ENCODE data around the gene LEKR1.

Gene LEKR1

DNA sequence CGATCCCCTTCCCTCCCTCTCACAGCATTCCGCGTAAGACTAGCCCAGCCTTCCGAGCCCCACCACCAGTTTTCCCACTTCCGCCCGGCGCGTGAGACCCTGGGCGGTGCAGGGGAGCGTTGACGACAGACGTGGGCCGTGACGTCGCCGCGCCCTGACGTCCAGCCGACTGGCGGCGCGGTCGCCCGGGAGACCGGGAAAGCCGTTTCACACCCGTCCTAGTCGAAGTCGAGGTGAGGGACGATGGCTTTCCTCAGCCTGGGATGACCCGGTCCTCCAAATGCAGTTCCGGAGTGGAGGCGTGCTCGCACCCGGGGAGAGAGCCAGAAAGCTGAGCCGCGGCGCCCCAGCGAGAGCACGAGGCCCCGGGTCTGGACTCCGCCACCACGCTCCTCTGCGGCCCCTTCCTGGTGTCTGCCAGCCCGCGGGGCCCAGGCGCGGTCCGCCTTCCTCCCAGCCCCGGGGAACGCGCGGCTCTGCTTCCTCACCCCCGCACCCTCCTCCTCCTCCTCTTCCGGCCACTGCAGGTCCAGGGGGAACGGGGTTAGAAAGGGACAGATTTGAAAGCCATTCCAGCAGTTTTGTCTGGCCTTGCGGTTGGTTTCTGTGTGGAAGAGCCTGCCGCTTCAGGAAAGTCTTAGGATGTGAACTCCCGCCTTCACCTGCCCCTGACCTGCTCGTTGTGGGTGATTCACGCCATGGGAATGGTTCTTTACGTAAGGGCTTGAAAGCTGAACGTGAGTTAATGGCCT, at the start of gene LEKR1:
Gene LEKR1 (plus strand): TSS at position 210 of the 752 bp plus-strand sequence. CDS start 2,977 bp downstream, outside the sequence.
- TF ChIP-seq, protein P1, sequence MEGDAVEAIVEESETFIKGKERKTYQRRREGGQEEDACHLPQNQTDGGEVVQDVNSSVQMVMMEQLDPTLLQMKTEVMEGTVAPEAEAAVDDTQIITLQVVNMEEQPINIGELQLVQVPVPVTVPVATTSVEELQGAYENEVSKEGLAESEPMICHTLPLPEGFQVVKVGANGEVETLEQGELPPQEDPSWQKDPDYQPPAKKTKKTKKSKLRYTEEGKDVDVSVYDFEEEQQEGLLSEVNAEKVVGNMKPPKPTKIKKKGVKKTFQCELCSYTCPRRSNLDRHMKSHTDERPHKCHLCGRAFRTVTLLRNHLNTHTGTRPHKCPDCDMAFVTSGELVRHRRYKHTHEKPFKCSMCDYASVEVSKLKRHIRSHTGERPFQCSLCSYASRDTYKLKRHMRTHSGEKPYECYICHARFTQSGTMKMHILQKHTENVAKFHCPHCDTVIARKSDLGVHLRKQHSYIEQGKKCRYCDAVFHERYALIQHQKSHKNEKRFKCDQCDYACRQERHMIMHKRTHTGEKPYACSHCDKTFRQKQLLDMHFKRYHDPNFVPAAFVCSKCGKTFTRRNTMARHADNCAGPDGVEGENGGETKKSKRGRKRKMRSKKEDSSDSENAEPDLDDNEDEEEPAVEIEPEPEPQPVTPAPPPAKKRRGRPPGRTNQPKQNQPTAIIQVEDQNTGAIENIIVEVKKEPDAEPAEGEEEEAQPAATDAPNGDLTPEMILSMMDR (IDR thresholded peaks at IDR 0.05; ENCODE audit: borderline replicate concordance, extremely low read depth, low read length, poor library complexity, severe bottlenecking), result no peak
- no peak for TF ChIP-seq EZH2 (IDR thresholded peaks at IDR 0.05; ENCODE audit: borderline replicate concordance, low read depth, low read length, severe bottlenecking)
- Histone ChIP-seq H3K27ac (ENCODE audit: low read length) (no peak within 1 kb of the TSS), H3K4me2 (ENCODE audit: insufficient read depth, low read length) (no peak within 1 kb of the TSS), H4K20me1 (ENCODE audit: insufficient read depth, low read length) (no peaks in the 10 kb centered on the region), H3K4me3 (ENCODE audit: low read depth in 1 of 2, low read length in 2 of 2) (no peak within 1 kb of the TSS), H3K4me1 (ENCODE audit: insufficient read depth, low read length) (no peaks in the 10 kb centered on the region), H3K79me2 (ENCODE audit: insufficient read depth, low read length) (no peaks in the 10 kb centered on the region), H2AFZ (ENCODE audit: low read depth, low read length) (no peak within 1 kb of the TSS), H3K27me3 (ENCODE audit: insufficient read depth, low read length, poor library complexity) (no peaks in the 10 kb centered on the region), H3K9me3 (ENCODE audit: insufficient read depth, low read length, severe bottlenecking) (no peaks in the 10 kb centered on the region), H3K9ac (ENCODE audit: low read depth, low read length) (no peak within 1 kb of the TSS), H3K36me3 (ENCODE audit: insufficient read depth, low read length) (no peaks in the 10 kb centered on the region)
- ATAC-seq (ENCODE audit: insufficient read depth, low read depth) (no peak), DNase-seq (no peak)

DNA sequence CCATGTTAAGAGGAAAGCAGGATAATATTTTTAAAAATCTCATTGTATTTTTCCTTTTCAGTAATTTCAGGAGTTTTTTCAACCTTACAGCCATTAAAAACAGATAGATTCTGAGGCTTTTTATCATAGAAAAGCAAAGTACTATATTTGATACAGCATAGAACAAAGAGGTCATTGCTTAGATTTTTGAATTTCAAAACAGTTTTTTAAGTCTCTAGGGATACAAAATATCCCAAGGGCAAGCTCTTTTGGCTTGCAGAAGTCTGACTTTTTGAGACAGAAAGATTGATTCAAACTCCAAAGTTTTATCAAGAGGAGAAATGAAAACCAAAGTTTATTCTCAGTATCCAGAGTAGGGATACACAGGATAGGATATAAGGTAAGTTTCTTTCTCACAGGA, 49.3 kb upstream of the LEKR1 start:
- no peaks in the 10 kb centered on the region for H4K20me1 ChIP-seq (ENCODE audit: insufficient read depth, low read length)
- no peak for TF ChIP-seq EZH2 (IDR thresholded peaks at IDR 0.05; ENCODE audit: borderline replicate concordance, low read depth, low read length, severe bottlenecking)
- TF ChIP-seq, protein P1 (IDR thresholded peaks at IDR 0.05; ENCODE audit: borderline replicate concordance, extremely low read depth, low read length, poor library complexity, severe bottlenecking), result no peak
- H3K4me2 ChIP-seq (ENCODE audit: insufficient read depth, low read length), result no peak overlapping the region

DNA sequence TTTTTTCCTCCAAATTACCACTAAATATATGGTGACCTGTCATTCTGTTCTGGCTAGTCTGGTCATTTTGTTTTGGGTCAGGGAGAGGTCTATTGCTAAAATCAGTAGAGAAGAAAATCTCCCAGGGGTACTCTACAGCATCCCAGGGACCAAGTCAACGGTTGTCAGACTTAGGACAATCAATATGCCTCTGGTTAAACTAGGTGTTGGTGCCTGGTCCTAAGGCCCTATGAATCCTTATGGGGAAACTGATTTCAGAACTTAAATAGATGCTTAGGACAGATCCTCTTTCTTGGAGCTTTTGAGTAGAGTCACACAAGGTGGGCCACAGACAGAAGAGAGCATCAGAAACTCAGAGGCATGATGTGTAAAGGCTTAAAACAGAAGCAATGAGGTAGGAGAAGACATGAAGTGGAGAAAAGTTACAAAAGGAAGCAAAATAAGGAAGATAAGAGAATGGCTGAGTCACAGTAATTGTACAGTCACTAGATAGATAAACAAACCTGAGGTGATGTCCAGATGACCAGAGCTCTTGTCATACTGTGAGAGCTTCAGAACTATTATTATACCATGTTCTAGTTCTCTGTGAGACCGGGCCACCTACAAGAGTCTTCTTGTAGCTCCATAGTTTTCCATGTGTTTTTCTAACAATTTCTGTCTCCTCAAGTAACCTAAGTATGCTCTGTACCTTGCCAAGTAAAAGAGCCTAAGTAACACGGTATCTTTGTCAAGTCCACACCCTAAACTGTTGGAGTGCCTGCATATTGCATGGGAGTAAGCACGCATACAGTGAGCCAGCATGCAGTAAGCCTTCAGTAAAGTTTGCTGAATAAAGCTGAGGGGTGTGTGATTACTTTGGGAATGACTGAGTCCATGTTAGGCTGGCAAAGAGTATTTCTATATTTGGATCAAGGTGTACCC, 44.6 kb upstream of the LEKR1 start:
- no peaks in the 10 kb centered on the region for H3K79me2 ChIP-seq (ENCODE audit: insufficient read depth, low read length)
- no peaks in the 10 kb centered on the region for H3K9me3 ChIP-seq (ENCODE audit: insufficient read depth, low read length, severe bottlenecking)
- no peak overlapping the region for H3K4me3 ChIP-seq (ENCODE audit: low read depth in 1 of 2, low read length in 2 of 2)
- H3K27ac ChIP-seq (ENCODE audit: low read length), result no peak overlapping the region
- no peak for ATAC-seq (ENCODE audit: insufficient read depth, low read depth)
- H3K4me2 ChIP-seq (ENCODE audit: insufficient read depth, low read length), result no peak overlapping the region
- H3K36me3 ChIP-seq (ENCODE audit: insufficient read depth, low read length), result no peaks in the 10 kb centered on the region
- no peaks in the 10 kb centered on the region for H3K4me1 ChIP-seq (ENCODE audit: insufficient read depth, low read length)
- DNase-seq, result no peak
- H3K27me3 ChIP-seq (ENCODE audit: insufficient read depth, low read length, poor library complexity), result peaks cover 3% of the 10 kb centered on the region
- no peak overlapping the region for H2AFZ ChIP-seq (ENCODE audit: low read depth, low read length)
- TF ChIP-seq, protein P1 (IDR thresholded peaks at IDR 0.05; ENCODE audit: borderline replicate concordance, extremely low read depth, low read length, poor library complexity, severe bottlenecking), result no peak
- TF ChIP-seq EZH2 (IDR thresholded peaks at IDR 0.05; ENCODE audit: borderline replicate concordance, low read depth, low read length, severe bottlenecking), result no peak
- H3K9ac ChIP-seq (ENCODE audit: low read depth, low read length), result no peak overlapping the region
- no peaks in the 10 kb centered on the region for H4K20me1 ChIP-seq (ENCODE audit: insufficient read depth, low read length)

More for the DNA sequence above, 49.3 kb upstream of the LEKR1 start:
- peaks cover 3% of the 10 kb centered on the region for H3K27me3 ChIP-seq (ENCODE audit: insufficient read depth, low read length, poor library complexity)
- no peaks in the 10 kb centered on the region for H3K4me1 ChIP-seq (ENCODE audit: insufficient read depth, low read length)
- no peak overlapping the region for H3K4me3 ChIP-seq (ENCODE audit: low read depth in 1 of 2, low read length in 2 of 2)
- no peaks in the 10 kb centered on the region for H3K9me3 ChIP-seq (ENCODE audit: insufficient read depth, low read length, severe bottlenecking)
- DNase-seq (no peak), ATAC-seq (ENCODE audit: insufficient read depth, low read depth) (no peak)
- no peaks in the 10 kb centered on the region for H3K79me2 ChIP-seq (ENCODE audit: insufficient read depth, low read length)
- H3K27ac ChIP-seq (ENCODE audit: low read length), result no peak overlapping the region
- no peak overlapping the region for H3K9ac ChIP-seq (ENCODE audit: low read depth, low read length)
- H3K36me3 ChIP-seq (ENCODE audit: insufficient read depth, low read length), result no peaks in the 10 kb centered on the region
- no peak overlapping the region for H2AFZ ChIP-seq (ENCODE audit: low read depth, low read length)

Measured in DND-41 (cell line).